HG03039 (cell line): ENCODE results near the gene TMEM250.
"Not testable (repeated sequence)": the region's sequence is repeated elsewhere in the genome, so short reads cannot be mapped to it uniquely, and the experiment has no call there.

Source experiments
- ATAC-seq: cut with Tn5 transposase; IDR thresholded peaks from one replicate; pipeline ENCODE4 v1.9.1; 2021; ENCODE audit warnings: mild to moderate bottlenecking, moderate library complexity; ENCODE audit not compliant: unreplicated experiment

Gene TMEM250

DNA sequence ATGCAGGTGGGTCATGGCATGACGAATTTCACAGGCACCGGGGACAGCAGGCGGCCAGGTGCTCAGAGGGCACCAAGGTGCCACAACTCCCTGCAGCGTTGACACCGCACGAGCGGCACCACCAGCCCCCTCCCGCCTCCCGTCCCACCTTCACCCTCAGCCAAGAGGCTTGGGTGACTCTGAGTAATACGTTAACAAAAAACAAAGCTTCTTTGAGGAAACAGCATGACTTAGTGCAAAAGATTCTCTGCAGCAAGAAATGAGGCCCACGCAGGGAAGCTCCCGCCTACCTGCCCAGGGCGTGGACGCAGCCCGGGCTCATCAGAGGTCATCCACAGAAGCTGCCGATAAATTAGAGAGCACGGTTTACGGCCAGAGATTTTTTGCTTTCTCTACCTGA is 4.1 kb downstream of the TMEM250 start:
- no peak for ATAC-seq

DNA sequence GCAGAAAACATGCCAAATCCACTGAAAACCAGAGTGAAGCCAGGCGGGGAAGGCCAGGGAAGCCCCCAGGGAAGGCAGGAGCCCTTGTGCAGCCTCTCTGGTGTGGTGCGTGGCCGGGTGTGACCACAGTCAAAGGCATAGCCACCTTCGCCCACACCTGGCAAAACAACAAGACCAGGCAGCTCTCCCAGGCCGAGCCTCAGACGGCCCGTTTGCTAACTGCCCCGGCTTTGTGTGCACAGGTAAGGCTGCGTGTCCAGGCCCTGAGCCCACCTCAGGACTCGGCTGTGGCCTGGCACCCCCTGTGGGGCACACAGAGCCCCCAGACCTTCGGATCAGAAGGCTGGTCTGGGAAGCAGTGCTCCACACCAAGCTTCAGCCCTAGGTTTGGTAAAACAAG is 6.1 kb downstream of the TMEM250 start:
- no peak for ATAC-seq

DNA sequence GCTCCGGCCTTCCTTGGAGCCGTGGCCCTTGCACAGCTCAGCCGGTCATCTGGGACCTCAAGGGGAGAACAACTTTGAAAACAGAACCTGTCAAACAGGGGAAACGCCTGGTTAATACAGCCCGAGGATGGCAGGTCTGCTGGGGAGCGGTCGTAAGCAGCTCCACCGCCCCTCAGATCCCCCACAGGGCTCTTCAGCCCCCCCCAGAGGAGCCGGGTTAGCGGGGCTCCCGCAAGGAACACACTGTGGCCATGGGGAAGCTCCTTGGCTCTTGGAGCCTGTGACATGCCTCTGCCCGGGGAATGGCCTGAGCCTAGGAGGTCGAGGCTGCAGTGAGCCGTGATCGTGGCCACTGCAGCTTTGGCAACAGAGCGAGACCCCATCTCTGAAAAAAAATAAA is 6.8 kb downstream of the TMEM250 start:
- no peak for ATAC-seq

DNA sequence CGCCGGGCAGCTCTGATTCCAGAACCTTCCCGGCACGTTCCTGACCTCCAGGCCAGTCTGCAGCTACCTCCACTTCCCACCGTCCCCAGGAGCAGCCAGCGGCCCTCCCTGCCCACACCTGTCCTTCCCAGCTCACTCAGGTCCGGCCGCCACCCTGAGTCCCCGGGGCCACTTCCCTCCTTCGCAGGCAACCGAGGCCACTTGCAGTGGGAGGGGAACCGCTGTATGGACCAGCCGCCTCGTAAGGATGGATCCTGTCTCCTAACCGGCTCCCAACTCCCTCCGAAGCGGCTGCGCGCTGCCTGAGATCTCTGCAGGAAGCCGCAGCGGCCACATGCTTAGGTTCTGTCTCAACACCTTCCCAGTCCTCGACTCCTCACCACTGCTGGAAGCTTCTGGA is 7.5 kb downstream of the TMEM250 start:
- no peak for ATAC-seq

DNA sequence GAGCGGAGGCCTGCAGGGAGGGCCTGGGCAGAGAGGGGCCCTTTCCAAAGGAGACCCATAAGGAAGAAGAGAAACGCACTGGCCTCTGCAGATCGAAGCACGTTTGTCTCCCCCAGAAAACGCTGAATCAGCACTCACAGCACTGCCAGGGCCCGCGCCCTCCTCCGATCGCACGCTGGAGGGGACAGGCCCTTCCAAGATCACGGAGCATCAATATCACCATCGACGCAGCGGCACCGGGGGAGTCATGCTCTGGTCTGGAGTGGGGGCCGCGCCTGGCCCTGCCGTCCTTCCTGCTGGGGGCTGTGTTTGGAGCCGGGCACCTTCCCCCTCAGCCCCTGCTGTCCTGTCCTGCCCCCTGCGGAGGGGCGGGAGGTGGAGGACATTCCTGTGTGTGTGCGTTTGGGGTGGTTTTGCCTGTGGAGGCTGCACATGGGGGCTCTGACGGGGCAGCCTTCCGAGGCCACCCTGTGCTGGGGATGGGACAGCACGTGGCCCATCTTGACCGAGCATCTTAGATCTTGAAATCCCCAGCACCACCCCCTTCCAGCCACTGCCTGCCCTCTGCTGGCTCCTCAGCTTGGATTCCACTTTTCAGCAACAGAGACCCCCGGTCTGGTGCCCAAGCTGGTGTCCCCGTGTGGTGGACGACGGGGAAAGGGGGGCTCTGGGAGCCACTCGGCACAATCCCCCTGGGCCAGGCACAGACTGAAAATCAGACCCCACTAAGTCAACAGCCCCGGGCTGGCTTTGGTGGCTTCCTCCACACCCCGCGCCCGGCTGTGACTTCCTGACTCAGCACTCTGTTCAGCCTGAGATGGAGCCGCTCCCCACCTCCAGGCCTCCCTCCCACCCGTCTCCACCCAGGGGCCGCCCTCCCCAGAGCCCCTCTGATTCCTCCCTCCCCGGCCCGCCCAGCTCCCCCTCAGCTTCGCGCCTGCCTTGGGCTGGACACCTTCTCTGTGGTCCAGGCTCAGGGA is 8.3 kb downstream of the TMEM250 start:
- ATAC-seq: no peak

DNA sequence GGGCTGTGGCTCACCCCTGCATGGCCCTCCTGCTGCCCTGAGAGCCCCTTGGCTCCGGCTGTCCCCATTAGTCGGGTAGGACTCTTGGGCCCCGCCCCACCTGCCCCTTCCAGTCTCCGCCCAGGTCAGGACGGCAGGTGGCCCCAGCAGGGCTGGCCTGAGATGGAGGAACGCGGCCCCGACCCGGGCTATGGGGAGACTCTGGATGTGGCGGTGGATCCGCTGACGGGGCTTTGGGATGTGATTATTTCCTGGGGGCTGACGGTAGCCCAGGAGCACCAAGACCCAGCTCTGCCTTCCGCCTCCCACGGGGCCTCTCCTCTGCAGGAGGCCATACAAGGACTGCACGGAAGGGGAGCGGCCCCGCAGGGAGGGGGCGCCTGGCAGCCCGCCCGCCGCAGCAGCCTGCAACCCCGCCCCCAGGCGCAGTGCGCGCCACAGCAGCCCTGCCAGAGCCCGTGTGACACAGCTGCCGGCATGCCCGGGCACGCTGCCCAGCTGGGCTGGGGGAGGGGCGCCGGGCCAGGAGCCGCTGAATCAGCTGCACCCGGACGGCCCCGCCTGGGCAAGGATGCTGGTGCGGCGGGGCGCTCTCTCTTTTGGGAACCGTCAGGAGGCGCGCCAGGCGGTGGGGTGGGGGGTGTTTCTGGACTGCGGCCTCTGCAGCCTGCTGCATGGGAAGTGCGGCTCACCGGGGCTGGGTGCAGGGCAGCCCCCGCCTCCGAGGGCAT is 9.2 kb downstream of the TMEM250 start:
- ATAC-seq: peak; percentile 65

DNA sequence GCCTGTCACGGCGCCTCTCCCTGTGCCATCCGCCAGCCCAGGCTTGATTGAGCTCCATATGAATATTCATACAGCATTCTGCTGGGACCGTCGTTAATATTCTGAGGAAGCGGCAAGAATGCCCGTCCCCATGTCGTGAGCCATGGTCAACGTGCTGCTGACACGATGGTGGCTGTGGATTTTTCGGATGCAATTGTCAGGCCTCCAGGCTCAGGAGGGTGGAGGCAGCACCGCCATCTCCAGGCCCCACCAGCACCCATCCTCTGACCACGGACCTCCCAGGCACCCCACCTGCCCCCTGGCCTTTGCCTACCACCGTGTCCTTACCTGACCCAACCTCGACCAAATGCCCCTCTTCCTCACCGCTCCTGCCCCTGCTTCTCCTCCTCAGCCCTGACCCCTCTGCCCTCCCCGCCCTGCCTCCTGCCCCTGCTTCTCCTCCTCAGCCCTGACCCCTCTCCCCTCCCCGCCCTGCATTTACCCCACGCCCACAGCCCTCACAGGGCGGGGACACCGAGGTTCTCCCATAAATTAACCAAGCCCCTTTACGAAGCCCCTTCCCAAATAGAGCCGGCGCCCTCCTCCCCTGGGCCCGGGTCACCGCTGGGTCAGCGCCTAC is 9.9 kb downstream of the TMEM250 start:
- no peak for ATAC-seq

DNA sequence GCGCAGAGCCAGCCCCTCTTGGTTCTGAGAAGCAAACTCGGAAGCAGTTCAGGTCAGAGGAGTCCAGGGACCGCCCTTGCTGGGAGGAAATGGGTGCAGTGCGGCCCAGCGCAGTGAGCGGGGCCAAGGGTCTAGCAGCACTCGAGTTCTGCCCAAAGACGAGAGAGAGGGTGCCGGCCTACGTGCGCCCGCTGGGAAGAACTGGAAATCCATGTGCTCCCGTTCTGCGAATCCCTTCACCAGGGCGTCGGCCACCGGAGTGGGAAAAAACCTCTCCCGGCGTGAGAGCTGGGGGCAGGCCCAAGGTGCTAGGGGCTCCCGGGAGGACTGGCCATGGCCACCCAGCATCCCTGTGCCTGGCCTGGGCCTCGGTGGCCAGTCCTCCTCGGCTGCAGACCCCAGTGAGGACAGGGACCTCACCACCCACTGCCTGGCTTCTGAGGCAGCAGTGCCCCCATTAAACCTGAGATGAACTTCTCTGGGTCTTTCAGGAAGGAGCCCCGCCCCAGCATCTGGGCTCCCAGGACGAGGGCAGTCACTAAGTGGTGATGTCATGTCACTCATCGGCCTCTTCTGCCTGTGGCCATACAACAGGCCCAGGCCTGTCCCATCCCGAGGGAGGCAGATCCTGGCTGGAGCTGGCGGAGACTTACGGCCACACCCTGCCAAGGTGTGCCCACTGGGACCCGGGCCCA is 10.6 kb downstream of the TMEM250 start:
- ATAC-seq: no peak

DNA sequence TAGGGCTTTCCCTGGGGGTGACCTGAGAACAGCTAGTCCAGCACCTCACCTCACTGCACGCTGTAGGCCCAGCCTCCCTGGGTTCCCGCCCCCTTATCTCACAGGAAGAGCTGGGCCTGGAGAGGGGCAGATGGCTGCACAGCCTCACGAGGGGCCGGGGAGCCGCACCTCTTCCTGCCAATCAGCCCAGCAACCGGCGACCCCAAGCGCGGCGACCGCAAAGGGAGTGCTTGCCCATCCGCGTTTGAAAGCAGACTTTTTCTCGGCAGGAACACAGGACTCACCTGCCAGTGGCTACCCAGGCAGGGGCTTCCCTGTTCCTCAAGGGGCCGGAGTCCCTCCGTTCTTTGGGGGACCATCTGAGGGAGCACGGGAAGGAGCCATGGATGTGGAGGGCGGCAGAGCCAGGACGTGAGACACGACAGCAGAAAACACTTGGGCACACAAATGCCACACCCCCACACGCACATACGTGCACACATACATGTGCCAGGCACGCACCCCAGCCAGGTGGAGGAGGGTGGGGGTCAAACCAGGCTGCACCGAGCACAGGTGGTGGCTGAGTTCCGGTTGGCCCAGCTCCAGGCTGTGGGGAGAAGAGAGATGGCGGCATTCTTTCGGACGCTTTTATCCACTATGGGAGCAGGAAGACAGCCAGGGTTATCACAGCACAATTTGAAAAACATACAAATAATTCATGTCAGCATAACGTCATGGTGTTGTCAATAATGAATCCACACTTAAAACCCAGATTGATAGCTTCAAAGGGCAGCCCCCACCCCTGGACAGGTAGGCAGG is 11.3 kb downstream of the TMEM250 start:
- ATAC-seq: no peak

DNA sequence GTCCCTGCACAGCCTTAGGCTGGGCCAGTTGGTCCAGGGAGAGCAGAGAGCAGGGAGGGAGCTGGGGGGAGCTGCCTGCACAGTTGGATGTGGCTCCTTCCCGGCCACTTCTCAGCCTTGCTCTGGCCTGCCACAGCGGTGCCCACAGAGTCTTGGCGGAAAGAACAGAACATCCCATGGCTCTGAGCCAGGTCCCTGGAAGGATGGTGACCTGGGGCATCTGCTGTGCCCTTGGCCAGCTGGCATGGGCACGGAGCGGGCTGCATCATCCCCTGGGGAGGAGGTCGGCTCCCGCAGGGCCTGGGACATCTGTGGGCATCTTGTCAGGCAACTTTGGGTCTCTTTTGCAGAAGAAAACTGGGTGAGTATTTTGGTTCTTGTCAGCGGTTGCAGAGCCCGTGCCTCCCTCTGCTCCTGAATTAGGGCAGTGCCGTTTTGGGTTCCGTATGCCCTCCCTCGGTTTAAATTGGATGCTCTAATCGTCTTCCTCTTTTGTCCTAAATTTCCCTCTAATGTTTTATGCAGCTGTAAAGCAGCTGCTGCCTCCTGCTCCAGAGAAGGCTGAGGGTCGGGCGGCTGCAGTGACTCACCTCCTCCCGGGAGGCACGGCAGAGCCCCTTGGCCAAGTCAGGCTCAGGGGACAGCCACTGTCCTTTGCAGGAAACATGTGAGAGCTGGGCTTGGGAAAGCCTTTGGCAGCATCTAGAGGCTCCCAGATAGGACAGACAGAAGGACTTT is 13.1 kb downstream of the TMEM250 start:
- ATAC-seq: no peak

DNA sequence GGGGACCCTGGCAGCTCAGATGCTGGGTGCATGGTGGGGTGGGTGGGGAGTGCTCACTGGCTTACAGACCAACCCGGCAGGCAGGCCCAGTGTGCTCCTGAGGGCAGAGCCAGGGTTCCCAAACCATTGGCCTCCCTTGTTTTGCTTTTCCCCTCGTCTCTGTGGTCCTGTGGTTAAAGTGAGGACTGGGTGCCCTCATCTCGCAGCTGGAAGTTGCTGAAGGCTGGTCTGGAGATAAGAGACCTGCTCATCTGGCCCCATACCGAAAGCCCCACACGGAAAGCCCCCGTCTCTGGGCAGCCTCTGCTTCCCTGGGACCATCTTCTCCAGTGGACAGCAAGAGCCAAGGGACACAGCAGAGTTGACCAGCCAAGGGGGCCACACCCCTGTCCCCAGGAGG is 13.8 kb downstream of the TMEM250 start:
- no peak for ATAC-seq

DNA sequence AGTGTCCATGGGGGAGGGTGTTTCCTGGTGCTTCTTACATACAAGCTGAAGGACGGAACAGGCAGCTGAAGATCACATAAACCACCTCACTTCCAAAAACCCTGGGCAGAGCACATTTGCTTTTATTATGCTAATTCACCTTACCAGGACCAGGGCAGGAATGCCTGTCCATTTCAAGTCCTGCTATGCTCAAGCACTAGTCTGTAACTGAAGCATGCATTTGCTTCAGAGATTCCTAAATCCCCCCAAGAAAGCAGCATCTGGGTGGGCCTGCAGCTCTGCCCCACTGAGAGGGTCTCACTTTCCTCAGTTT is 14.2 kb downstream of the TMEM250 start:
- no peak for ATAC-seq

DNA sequence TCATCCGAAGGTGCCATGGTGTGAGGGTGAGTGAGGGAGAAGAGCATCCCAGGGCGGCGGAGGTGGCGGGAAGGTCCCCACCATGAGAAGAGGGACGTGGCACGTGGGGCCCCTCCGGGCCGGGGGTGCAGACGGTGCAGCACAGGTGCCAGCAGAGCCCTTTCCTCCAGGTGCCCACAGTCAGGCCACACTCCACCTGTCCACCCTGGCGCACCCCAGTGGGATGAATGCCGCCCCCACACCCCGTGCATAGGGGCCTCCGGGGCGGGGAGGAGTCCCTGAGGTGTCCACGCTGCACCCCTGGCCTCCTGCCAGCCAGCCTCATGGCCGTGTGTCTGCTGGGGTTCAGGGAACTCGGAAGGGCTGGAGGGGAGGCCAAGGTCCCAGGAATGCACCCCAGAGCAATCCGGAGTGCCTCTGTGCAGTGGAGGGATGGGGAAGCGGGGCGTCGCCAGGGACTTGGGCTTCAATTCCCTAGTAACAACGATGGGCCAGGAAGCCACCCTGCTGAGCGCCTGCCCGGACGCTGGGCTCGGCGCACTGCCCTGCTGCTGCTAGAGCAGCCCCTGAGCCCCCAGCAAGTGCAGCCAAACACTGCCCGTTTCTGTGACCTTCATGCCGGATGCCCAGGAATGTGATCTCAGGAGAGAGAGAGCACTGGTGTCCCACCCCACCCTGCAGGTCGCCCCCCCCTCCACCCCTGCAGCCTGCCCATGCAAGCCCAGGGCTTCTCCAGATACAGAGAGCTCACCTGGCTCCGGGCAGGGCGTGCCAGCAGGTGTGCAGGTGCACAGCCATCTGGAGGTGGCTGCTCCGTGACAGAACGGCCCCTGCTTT is 14.8 kb downstream of the TMEM250 start:
- ATAC-seq: no peak

DNA sequence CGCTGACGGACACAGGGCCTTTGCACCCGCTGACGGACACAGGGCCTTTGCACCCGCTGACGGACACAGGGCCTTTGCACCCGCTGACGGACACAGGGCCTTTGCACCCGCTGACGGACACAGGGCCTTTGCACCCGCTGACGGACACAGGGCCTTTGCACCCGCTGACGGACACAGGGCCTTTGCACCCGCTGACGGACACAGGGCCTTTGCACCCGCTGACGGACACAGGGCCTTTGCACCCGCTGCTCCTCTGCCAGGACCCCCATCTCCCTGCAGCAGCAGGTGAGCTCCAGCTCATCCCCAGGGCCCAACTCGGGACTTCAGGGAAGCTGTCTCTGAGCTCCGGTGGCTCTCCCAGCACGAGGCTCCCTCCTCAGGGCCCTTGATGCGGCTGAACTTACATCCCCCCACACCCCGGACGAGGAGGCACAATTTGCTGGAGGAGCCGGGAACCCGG is 17.0 kb downstream of the TMEM250 start:
- not testable (repeated sequence) for ATAC-seq

DNA sequence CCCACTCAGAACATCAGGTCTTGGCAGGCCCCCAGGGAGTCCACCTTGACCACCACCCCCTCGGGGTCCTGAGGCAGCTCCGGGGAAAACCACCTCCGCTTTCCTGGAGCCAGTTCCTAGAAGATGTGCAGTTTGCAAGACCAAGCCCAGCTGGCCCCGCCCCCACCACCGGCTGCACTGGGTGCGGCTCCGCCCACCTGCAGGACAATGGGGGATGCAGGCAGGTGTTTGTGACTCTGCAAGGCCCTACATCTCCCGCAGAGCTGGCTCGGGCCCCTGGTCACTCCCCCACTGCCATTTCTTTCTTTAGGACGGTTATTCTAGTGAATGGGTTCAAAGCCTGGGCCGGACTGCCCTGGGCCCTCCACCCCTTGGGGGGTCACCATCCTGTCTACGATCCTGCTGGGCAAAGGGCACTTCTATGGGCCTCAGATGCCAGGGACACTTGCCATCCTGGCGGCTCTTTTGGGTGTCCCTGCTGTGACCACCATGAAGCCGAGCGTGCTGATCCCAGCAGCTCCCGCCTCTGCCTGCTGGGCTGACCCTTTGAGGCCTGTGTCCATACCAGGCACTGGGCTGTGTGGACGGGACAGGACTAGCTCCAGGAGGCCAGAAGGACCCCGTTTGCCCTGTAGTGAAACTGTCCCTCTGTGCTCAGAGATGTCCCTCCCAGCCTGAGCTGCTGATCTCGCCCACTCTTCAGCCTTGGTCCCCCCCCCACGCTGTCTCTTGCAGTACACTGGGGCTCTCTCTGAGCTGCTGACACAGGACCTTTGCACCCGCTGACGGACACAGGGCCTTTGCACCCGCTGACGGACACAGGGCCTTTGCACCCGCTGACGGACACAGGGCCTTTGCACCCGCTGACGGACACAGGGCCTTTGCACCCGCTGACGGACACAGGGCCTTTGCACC is 17.7 kb downstream of the TMEM250 start:
- ATAC-seq: no peak

DNA sequence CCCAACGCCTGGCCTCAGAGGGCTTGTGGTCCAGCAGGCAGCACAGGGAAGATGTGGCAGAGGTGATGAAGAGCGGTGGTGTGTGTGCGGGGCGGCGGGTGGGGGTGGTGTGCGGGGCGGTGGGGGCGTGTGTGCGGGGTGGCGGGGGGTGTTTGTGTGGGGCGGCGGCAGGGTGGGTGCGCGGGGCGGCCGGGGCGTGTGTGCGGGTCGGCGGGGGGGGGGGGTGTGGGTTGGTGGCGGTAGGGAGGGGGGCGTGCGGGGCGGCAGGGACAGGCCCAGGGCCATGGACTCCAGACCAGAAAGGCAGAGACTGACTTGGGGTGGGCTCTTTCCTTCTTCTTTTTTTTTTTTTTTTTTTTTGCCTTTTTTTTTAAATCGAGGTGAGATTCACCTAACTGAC is 19.1 kb downstream of the TMEM250 start:
- ATAC-seq: no peak

DNA sequence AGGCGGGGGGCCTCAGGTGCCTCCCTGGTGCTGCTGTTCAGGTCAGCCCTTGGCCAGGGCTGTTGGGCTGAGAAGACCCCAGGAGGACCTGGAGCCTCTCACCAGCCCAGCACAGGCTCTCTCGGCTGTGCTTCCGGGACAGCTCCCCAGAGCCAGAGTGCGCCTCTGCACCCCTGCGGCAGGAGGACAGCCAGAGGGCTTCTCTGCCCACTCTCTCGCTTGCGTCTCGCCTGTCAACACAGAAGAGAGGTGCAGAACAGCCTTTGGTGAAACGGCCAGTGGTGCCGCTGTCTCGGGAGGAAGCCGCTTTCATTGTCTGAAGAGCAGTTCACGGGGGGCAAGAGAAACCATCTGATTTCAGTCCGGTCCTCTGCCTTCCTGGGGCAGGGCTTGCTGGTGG is 19.8 kb downstream of the TMEM250 start:
- ATAC-seq: no peak

DNA sequence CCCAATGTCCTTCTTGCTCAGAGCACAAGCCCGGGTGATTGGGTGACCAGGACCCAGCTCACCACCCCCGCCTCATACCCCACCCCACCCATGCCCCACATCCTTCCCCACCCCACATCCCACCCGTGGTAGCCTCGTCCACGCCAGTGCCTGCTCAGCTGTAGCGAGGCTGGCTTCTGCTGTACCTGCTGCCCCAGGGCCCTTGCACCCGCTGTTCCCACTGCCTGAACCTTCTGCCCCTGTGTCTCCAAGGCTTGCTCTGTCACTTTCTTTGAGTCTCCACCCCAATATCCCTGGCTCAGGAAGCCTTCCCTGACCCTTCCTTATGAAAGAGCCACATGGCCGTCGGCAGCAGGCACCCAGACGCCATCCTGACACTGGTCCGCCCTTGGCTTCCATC is 20.5 kb downstream of the TMEM250 start:
- ATAC-seq: no peak
